ENCODE data around the gene CDH6.
A peak's percentile ranks its signal among the peaks of the same experiment; 100 is the strongest.

The CDH6 gene

DNA sequence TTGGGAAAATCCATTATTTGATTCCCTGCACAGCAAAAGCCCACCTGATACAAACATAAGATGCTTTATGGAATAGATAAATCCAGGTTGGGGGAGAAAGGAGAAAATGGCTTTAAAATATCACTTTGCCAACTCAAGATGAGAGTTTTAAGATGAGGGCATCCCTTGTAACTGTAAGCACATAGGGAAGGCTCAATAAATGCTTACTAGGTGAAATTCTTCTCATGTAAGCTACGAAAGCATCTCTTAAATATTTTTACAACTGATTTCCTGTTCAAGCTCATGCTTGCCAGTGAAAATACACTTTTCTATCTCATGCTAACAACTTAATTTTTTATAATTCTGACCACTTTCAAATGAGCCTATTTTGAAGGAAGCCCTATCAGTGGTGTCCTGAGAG is 11.5 kb downstream of the CDH6 start:
- DNase-seq, result no peak

DNA sequence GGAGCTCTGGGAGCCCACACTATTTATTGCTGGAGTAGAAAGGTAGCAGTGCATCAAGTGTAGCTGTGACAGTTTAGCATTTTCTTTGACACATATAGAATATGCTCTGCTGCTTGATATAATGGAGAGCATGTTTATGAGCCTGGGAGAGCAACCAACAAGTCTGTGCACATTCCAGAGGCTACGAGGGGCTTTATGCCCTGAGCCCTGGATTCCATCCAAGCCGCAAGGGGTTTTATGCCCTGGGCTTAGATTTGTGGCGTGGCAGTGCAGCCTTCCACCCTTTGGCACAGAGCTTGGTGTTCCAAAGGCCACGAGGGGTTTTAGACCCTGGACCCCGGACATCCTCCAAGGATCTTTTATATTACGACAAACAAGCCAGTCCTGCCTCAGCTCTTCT is 14.6 kb downstream of the CDH6 start:
- no peak for DNase-seq

DNA sequence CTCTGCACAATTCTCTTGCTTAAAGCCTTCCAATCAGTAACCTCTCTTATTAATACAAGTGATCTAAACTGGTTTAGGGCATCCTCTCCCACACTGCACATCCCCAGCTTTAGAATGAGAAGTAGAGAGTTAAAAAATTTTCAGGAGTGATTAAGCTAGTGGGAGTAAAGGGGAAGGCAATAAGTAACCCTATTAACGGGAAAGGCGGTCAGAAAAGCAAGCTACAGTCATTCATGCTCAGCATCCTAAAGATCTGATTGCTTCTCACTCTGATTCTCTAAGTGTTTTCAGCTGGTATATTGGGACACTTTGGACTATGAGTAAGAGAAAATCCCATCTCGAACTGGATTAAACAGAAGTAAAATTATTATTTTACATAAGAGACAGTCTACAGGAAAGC is 15.8 kb downstream of the CDH6 start:
- no peak for DNase-seq

DNA sequence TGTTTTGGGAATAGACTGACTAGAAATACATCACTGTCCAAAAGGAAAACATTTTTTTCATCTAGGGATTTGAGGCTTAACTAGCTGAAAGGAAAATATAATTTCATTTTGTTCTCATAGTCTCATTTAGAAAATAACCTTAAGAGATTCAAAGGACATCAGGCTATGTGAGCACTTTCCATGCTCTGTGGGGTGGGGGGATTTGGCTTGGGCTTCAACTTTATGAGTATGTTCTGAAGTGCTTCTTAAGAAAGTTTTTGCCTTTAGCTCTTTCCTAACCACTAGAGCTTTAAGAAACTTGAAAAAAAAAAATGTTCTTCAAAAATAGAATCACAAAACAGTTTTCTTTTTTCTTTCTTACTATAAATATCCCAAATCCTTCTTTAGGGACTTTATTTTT is 17.6 kb downstream of the CDH6 start:
- no peak for DNase-seq

DNA sequence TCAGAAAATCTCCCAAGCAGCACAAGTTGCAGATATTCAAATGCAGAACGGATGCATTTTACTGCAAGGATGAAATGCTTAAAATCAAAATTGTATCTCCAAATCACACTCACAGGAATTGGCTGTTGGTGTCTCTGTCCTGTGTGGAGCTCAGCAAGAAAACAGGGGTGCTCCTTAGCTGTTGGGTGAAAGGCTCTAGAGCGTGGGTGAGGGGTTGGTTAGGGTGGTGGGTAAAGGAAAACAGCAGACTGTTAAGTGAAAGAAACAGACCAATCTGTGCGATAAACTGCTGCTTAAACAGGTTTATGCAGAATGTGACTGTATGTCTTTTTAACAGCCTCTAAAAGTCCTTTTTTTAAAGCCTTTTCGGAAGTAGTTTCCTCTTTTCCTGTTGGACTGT is 19.8 kb downstream of the CDH6 start:
- no peak for DNase-seq

DNA sequence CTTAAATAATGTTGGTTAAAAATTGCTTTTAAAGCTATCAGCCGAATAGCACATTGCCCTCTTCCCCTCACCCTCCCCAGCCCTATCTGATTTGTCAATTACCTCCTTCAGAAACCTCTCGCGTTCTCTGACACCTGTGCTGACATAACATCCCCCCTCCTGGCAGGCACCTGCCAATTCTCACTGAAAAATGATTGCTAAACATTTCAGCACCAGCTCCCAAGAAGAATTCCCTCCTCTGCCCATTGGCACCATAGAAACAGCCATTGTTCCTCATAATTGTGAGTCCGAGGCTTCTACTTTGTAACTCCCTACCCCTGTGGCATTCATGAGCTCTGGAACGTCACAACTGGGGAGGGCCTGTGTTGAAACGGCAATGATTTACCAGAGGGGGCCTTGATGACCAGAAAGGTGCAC is 20.2 kb downstream of the CDH6 start:
- DNase-seq, result no peak

DNA sequence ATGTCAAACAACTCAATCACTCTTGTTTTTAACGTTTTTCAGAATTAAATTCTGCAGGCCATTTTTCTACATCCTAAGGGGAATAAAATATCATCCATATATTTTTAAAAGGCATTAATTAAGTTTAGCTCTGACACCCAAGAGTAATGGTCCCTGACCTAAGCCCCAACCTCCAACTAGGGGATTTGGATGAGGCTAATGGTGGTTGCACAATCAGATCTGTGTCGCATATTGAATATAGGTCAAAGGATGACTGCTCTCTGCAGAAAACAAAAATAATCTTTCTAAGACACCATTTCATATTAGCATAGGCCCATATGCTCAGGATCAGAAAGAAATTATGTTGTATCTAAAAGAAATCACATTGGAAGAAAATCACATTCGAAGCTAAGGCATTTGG is 20.7 kb downstream of the CDH6 start:
- no peak for DNase-seq

DNA sequence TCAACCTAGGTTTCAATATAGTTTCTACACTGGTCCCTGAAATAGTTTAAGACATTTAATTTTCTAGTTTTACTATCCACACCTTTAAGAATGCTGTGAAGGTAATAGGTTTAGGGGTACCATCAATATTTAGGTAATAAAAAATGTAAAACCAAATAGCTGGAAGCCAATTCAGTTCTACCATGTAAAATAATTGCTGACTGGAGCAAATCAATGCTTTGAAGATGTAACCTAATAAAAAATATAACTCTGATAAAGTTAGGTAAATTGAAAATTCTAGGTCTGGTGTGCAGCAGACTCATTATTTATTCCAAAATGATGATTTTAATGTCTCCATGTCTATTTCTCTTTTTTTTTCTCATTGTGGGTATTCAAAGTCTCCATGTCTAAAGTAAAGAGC is 21.8 kb downstream of the CDH6 start:
- DNase-seq, result no peak

DNA sequence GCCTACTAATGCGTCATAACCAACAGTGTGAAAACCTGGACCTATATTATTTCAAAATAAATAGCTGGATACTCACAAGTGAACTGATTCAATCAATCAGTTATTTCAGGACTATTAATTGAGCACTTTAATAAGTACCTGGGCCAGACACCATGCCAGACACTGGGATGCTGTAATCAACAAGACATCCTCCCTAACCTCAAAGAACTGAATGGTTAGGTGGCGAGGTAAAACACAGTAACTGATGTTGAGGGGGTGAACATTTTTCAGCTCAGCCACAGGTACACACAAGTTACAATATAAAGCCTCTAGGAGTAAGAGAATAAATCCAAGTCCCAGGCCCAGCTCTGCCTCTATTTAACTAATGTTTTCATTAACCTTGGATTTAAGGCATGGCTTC is 24.0 kb downstream of the CDH6 start:
- DNase-seq, result no peak

DNA sequence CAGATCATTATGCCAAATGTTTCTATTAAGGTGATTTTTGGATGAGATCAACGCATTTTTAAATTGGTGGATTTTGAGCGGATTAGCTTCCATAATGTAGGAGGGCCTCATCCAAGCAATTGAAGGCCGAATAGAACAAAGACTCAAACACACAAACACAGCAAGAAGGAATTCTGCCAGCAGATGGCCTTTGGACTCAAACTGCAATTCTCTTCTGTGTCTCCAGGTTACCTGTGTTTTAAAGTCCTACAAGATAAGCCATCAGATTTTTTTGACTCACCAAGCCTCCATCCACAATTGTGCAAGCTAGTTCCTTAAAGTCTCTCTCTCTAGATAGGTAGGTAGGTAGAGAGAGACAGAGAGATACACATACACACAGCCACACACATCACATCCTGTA is 25.5 kb downstream of the CDH6 start:
- DNase-seq, result no peak

DNA sequence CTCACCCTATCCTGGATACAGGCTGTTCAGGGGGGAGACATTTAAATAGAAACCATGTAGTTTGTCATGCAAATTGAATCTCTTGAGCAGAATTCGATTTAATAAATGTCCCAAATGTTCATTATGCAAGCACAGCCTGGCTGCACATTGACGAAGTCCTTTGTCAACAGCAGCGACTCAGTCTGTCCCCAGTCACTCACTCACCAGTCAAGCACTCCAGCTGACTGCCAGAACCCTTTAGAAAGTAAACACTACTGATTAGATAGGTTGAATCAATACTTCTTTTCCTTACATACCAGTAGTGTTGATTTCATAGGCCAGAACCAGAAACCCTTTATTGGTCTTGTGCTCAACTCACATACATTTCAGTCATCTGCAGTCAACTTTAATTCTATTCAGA is 27.5 kb downstream of the CDH6 start:
- no peak for DNase-seq

DNA sequence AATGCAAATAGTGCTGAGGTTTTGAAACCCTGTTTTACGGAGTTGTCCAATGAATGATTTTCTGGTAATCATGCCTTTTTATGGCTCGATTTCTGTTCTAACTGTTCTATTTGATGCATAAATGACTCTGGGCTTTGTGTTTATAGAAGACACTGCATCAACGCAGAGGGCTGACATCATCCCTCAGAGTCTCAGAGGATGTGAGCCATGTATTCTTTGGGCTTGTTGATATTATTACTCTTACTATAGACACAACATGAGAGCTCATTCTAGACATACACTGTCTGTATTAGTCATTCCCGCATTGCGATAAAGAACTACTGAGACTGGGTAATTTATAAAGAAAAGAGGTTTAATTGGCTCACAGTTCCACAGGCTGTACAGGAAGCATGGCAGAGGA is 31.6 kb downstream of the CDH6 start:
- no peak for DNase-seq

DNA sequence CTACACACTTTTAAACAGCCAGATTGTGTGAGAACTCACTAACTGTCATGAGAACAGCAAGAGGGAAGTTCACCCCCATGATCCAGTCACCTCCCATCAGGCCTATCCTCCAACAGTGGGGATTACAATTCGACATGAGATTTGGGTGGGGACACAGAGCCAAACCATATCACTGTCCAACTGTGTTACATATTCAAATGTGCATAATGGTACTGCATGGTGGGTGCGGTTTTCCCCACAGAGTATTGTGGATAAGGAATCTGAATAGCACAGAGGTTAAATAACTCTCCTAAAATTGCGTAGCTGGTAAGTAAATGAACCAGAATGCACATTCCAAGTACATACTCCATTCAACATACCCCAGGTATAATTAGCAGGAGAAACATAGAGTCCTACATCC is 32.1 kb downstream of the CDH6 start:
- no peak for DNase-seq

DNA sequence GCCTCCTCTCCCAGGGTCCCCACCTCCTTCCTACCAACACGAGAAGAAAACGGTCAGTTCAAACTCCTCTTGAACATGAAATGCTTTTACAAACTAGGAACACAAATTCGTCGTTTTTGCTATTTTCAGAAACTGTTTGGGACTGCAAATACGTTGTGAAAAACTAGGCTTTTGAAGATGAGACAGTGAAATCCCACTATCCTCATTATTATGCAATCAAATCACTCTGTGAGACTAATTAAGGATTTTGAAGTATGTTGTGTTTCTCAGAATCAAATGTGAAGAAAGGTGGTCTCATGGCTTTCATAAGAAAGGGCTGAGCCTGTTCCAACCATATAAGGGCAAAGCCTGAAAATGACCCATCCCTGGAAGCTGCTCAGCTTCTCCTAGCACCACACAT is 33.2 kb downstream of the CDH6 start:
- no peak for DNase-seq

DNA sequence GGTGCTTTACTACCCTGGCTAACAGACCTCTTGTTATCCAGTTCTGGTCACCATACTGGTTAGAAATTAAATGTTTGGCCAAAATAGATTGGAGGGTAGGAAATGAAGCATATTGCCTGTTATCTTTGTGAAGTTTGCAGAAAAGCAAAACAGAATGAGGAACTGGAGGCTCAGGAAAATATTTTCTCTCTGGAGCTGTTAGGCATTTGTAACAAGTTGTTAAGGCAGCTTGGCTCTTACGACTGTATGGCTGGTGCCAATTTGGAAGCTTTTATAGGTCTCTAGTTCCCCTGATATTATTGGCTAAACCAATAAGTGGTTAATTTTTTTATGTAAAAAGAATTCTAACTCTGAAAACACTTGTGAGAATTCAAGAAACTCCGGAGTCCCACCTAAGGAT is 35.8 kb downstream of the CDH6 start:
- no peak for DNase-seq

DNA sequence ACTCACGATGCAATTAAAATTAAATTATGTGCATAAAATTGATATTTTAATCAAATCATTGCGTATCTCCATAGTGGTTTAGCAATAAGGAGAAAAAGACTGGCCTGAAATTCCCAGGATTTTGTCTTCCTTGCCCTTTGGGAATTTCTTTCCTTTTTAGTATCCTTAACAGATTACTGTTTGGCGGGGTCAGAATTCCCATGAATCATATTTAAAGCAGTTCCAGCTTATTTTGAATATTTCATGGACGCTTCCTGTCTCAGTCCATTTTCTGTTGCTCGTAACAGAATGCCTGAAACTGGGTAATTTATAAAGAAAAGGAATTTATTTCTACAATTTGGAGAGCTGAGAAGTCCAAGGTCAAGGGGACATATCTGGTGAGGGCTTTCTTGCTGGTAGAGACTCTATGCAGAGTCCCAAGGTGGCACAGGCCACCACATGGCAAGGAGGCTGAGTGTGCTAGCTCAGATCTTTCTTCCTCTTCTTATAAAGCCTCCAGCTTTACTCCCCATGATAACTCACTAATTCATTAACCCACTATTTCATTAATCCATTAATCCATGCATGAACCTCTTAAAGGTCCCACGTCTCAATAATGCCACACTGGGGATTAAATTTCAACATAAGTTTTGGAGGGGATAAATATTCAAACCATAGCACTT is 37.8 kb downstream of the CDH6 start:
- DNase-seq, result no peak

DNA sequence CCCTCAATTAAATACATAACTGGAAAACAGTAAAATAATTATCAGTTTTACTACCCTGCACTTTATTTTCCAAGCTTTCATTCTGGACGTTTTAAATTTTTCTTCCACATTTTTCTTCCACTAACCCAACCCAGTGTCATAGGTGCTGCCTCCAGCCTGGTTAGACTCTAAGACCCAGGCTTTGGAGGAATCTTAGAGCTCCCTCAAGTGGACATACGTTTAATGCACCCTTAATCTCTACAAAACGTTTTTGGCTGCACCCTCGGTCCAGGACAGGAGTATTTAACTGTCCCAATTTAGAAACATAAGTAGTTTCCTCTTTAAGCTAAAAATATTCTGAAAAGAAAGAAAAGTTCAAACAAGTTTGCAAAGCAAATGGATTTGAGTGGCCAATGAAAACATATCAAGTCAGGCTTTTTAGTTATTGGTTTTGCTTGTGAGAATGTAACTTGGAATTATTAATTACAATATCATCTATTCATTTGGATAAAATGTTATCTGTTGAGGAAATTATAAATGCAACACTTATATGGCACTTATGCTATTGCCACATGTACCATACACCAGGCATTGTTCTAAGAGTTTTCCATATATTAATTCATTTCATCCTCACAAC is 38.9 kb downstream of the CDH6 start:
- DNase-seq, result peak in 2 of 14 donors; percentile 4

DNA sequence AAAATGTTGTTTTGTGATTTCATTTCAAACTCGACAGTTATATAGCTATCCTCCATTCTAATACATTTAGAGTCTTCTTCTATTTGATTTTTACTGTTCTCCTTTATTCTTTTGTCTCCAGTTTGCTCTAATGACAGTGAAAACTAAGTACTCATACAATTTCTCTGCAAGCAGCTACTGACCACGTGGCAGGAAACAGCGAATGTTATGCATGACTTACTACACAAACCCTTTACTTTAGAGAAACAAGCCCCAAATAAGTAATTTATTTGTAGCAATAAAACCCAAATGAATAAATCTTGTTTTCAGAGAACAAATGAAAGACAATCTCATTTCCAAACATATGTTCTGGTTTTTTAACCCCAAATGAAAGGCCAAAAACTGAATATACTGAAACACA is 41.9 kb downstream of the CDH6 start:
- no peak for DNase-seq

DNA sequence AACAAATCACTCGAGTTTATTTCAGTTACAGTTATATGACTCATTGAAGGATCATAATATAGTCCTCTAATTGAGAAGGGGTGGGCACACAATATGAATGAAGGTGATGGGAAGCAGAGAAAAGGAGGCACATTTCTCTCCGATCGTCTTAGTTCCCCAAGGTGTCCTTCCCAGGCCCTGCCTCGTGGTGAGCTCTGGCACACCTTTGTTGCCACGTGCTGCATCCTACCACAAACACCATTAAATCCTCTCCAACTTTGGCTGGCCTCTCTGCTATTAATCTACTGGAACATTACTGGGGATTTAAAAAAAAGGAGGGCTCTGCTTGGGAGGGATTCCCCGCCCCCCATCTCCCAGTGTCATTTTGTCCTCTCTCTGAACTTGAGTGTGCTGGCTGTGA is 42.9 kb downstream of the CDH6 start:
- no peak for DNase-seq

DNA sequence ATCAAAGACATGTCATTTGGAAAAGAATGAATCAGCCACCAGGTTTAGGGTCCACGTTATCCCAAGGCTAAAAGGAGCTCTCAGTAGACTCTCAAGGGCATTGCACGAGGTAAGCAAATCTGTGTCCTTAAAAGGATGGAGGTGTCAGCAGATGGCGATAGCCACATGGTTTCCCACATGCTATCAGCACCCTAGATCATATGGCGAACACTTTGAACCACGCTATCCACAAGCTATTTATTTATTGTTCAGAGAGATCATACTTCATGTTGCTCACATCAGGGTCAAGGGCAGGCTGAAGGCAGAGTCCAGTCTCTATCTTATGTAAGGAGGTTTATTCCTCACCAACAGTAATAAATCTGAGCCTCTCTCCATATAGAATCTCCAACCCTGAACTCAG is 43.7 kb downstream of the CDH6 start:
- no peak for DNase-seq

DNA sequence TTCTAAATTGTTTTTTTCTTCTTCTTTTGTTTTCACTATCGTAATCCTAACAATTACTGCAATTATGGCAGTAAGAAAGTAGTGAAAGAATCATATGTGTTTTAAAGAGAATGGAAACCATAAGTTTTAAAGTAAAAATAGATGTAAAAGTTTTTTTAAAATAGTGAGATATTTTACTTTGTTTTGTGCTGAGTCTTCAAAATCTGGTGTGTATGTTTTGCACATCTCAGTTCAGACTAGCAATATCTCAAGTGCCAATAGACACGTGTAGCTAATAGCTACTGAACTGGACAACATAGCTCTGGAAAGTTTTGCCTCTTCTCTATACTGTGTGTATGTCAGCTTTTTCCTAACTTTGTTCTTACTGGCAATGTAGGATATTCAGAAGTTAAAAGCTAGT is 45.0 kb downstream of the CDH6 start:
- no peak for DNase-seq

DNA sequence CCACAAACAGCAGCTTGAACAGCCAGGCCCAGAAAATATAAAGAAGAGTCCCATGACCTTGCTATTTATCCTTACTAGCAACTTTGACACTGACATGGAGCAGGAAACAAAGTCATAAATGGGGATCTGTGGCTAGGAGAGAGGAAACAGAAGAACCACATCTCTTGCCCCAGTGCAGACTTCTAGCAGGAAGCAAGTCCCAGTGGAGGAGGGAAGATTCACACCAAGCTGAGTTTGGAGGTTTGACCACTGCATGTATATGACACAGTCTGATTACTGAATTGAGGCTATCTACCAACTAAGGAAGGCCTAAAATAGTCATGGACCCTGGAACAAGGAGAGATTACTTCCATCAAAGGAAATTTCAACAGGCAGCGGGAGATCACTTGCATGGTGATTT is 51.4 kb downstream of the CDH6 start:
- DNase-seq, result no peak

DNA sequence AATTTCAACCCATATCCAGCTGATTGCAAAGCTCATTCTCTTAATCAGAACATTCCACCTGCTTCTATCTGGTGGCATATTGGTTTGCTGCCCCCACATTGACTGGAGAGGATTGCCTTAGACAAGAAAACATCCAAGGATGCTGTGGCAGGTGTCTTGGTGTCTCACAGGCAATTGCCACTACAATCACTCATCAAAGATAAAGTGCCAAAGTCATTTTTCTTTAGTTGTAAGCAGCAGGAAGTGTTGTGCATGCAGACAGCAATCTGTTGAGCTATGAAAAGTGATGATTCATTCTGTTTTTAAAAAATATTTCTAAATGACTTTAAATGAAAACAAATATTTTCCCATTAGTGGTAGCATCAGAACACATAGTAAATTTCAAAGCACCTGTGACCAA is 53.9 kb downstream of the CDH6 start:
- no peak for DNase-seq

DNA sequence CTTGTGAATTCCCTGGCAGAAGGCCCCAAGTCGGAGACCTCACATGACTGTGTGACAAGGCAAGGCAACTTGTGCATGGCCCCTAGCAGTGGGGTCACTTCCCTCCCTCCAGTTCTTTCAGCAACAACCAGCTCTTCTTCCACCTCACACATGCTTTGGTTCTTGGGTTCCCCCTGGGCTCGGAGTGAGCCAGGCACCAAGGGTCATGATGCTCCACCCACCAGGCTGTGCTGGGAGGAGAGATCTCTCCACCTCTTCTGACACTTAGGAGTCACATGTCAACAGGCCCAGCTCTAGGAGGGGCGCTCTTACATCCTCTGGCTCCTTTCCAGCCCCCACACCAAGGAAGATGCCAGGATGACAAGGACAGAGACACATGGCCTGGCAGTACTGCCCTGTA is 56.7 kb downstream of the CDH6 start:
- no peak for DNase-seq

DNA sequence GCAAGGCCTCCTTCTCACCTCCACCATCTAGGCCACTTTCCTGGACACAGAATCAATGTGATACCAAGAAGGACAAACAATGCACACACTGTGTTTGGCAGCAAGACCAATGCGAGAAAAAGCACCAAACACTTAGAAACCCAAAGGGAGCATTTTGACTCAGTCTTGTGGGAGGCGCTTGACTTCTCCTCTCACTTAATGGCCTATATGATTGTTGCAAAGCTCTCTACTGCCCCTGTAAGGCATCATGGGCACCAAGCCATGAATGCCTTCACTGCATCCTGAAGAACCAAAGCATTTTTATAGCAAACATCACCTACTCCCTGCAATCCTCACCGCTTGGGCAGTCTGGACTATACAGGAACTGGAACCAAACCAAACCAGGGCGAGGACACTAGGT is 57.5 kb downstream of the CDH6 start:
- no peak for DNase-seq
